Endothelial cell of umbilical vein (primary cell): ENCODE results near the gene NOSIP. TPM values are rescaled to one million over a fixed set of nuclear protein-coding genes. Genes with fewer than 3 reads are reported as not detected.

Source experiments
- BruUV-seq: library from RNA; stranded (reverse); fragments of 400-500 nt; replicated peaks from 2 replicates; lab custom pipeline; 2021; lab: Mats Ljungman, UMichigan
- CTCF ChIA-PET: fragments of 300-600, 350-600 bp; sonication (Branson Sonifier 250); formaldehyde crosslinking; loops from one replicate; lab custom pipeline; 2021; ENCODE audit warnings: antibody characterized with exemption, inconsistent platforms; lab: Charles Lee
- POLR2A ChIA-PET: fragments of 300-600, 350-600 bp; sonication (Branson Sonifier 250); formaldehyde crosslinking; loops from one replicate; lab custom pipeline; 2021; ENCODE audit warnings: antibody characterized with exemption, inconsistent platforms; lab: Charles Lee
- DNase-seq: peaks from one replicate; pipeline ENCODE4 v3.0.0-alpha.2; 2011; ENCODE audit warnings: low read depth, low spot score
- FAIRE-seq: peaks from 2 replicates; lab custom pipeline; 2011; peaks lifted over from hg19 to GRCh38; lab: Jason Lieb, UNC
- H2AFZ ChIP-seq: 2 replicates; pipeline ENCODE4 v1.6.0; 2012; ENCODE audit warnings: low read depth, low read length, control low read depth, inconsistent platforms
- H3K27ac ChIP-seq: 2 replicates; pipeline ENCODE4 v1.5.1; 2011; ENCODE audit warnings: low read depth, mild to moderate bottlenecking, control low read depth, low read length, moderate library complexity; ENCODE audit not compliant: insufficient read depth
- H3K27me3 ChIP-seq, 2 experiments: 2 replicates each; pipeline versions ENCODE4 v1.6.0 to v1.6.1; 2011; ENCODE audit warnings: low read length in 2 of 2, mixed read lengths in 1 of 2; ENCODE audit not compliant: control insufficient read depth in 2 of 2, insufficient read depth in 2 of 2
- H3K36me3 ChIP-seq, 2 experiments: 2 replicates in 1 of 2; 3 replicates in 1 of 2; pipeline ENCODE4 v1.5.1; 2011; ENCODE audit warnings: low read length in 2 of 2, mild to moderate bottlenecking in 1 of 2, moderate library complexity in 1 of 2; ENCODE audit not compliant: control insufficient read depth in 2 of 2, insufficient read depth in 2 of 2; ENCODE audit errors: extremely low read depth in 1 of 2
- H3K4me1 ChIP-seq: 3 replicates; pipeline ENCODE4 v1.5.1; 2011; ENCODE audit warnings: mild to moderate bottlenecking, low read length; ENCODE audit not compliant: control insufficient read depth, insufficient read depth; ENCODE audit errors: extremely low read depth
- H3K4me2 ChIP-seq: 2 replicates; pipeline ENCODE4 v1.6.1; 2011; ENCODE audit warnings: low read length, control low read depth, mixed read lengths; ENCODE audit not compliant: insufficient read depth
- H3K4me3 ChIP-seq, 3 experiments: fragments of 200-600 bp in 1 of 3; sonication (generic), shearing (Covaris generic) in 1 of 3; replicated peaks in 1 of 3; 2 replicates each; pipeline ENCODE4 v1.5.1; 2011 to 2016; ENCODE audit warnings: control low read depth in 3 of 3, low read length in 3 of 3, mild to moderate bottlenecking in 2 of 3, inconsistent platforms in 1 of 3, low read depth in 1 of 3, moderate library complexity in 1 of 3; ENCODE audit not compliant: insufficient read depth in 1 of 3
- H3K79me2 ChIP-seq: 2 replicates; pipeline ENCODE4 v1.6.0; 2012; ENCODE audit warnings: low read length, inconsistent platforms; ENCODE audit not compliant: control insufficient read depth, insufficient read depth
- H3K9ac ChIP-seq: replicated peaks from 2 replicates; pipeline ENCODE3; 2011; ENCODE audit warnings: low read length, control low read depth; ENCODE audit not compliant: insufficient read depth; ENCODE audit errors: extremely low read depth
- H3K9me1 ChIP-seq: replicated peaks from 3 replicates; pipeline ENCODE4 v1.6.0; 2011; ENCODE audit warnings: mild to moderate bottlenecking, low read length; ENCODE audit not compliant: control insufficient read depth, insufficient read depth; ENCODE audit errors: extremely low read depth
- H3K9me3 ChIP-seq: replicated peaks from 2 replicates; pipeline ENCODE4 v1.5.1; 2012; ENCODE audit warnings: low read length, inconsistent platforms; ENCODE audit not compliant: control insufficient read depth, insufficient read depth
- H4K20me1 ChIP-seq: replicated peaks from 2 replicates; pipeline ENCODE3; 2011; ENCODE audit warnings: mild to moderate bottlenecking, low read length; ENCODE audit not compliant: control insufficient read depth, insufficient read depth; ENCODE audit errors: extremely low read depth
- EZH2 ChIP-seq: IDR thresholded peaks from 2 replicates; pipeline ENCODE4 v1.6.1; 2012; ENCODE audit warnings: borderline replicate concordance, low read depth, mild to moderate bottlenecking, moderate library complexity, low read length, inconsistent platforms; ENCODE audit not compliant: severe bottlenecking
- FOS ChIP-seq: IDR thresholded peaks from 2 replicates; pipeline ENCODE4 v1.6.1; 2011; ENCODE audit warnings: mild to moderate bottlenecking, low read length, moderate library complexity, borderline replicate concordance; ENCODE audit not compliant: insufficient read depth
- GATA2 ChIP-seq: IDR thresholded peaks from 2 replicates; pipeline ENCODE4 v1.7.0; 2011; ENCODE audit warnings: low read depth, mild to moderate bottlenecking, moderate library complexity, mixed read lengths, low read length; ENCODE audit not compliant: insufficient read length, insufficient read depth
- JUN ChIP-seq: IDR thresholded peaks from 2 replicates; pipeline ENCODE4 v1.6.1; 2011; ENCODE audit warnings: borderline replicate concordance, low read depth; ENCODE audit not compliant: insufficient read length, insufficient read depth
- MYC ChIP-seq: IDR thresholded peaks from one replicate; pipeline ENCODE4 v1.6.1; 2011; ENCODE audit warnings: mild to moderate bottlenecking, low read depth, low read length
- POLR2A ChIP-seq: IDR thresholded peaks from 2 replicates; pipeline ENCODE4 v1.6.1; 2012; ENCODE audit warnings: low read depth, mild to moderate bottlenecking, control low read depth, low read length
- POLR2AphosphoS5 ChIP-seq: IDR thresholded peaks from 2 replicates; pipeline ENCODE4 v1.6.1; 2012; ENCODE audit warnings: low read depth, mild to moderate bottlenecking, control low read depth, low read length, moderate library complexity; ENCODE audit not compliant: insufficient read depth
- dilution Hi-C: fragments of 300-500 bp; cut with MboI; formaldehyde crosslinking; loops from one replicate; pipeline ENCODE4 v1.15.0; 2019; ENCODE audit warnings: low sequenced_read_pairs; ENCODE audit not compliant: extremely low pct_ligation_motif_present
- intact Hi-C: fragments of 100-400 bp; cut with micrococcal nuclease; formaldehyde crosslinking; loops from one replicate; pipeline ENCODE4 v1.10.0; 2022
- polyA plus RNA-seq, 4 experiments: library from polyadenylated mRNA; depleted of rRNA in 3 of 4; stranded (reverse) in 3 of 4; unstranded in 1 of 4; fragments of >200 nt; gene quantifications; 2 replicates each; pipeline versions ENCODE4 v1.2.1 to v1.2.3, GENCODE V29; 2011 to 2012; ENCODE audit warnings: missing spikeins in 1 of 4
- total RNA-seq: library from RNA; stranded (reverse); gene quantifications from 2 replicates; pipeline ENCODE4 v1.2.3, GENCODE V29; 2021
- TF ChIP-seq, protein P1 (sequence below), 2 donors: IDR thresholded peaks; 1 replicate in 1 of 2; 2 replicates in 1 of 2; pipeline ENCODE4 v1.5.1; 2011; ENCODE audit warnings: low read length in 2 of 2, mild to moderate bottlenecking in 2 of 2, moderate library complexity in 2 of 2, control low read depth in 1 of 2, inconsistent platforms in 1 of 2, low read depth in 1 of 2; ENCODE audit not compliant: insufficient read depth in 1 of 2; ENCODE audit errors: extremely low read depth in 1 of 2

Gene NOSIP
- total and polyA plus RNA-seq, 2 donors (not counting 3 experiments of a cell fraction or from before 2014, with no cell fraction given): 77.5 to 128 TPM

GRCh38 chr19:49615861-49616260 lies 35.5 kb upstream of the NOSIP start:
- FAIRE-seq: no peak

GRCh38 chr19:49614096-49614833 lies 33.9 kb upstream of the NOSIP start:
- H3K4me2 ChIP-seq: peak overlapping the region; percentile 3
- no peak overlapping the region for H3K4me3 ChIP-seq
- no TSS peak for BruUV-seq

More at GRCh38 chr19:49615861-49616260, 35.5 kb upstream of the NOSIP start:
- intact Hi-C loops (loop anchor here (2.0 kb wide), 1 partner anchor 61 kb away; the partner anchor contains the start of gene PRMT1), dilution Hi-C loops (no loop called here)
- Histone ChIP-seq H4K20me1 (no peaks in the 10 kb centered on the region), H3K36me3 (peaks cover 2 to 25% of the 10 kb centered on the region in 2 experiments), H3K79me2 (peaks cover 24% of the 10 kb centered on the region), H3K9ac (no peak overlapping the region), H3K9me3 (no peaks in the 10 kb centered on the region), H3K27ac (no peak overlapping the region), H3K4me2 (no peak overlapping the region), H3K4me3 (no peak overlapping the region), H3K4me1 (peaks cover 23% of the 10 kb centered on the region), H3K9me1 (no peaks in the 10 kb centered on the region), H3K27me3 (no peaks in the 10 kb centered on the region), H2AFZ (no peak overlapping the region)
- ChIA-PET CTCF (no interaction called here), POLR2A (no interaction called here)
- no TSS peak for BruUV-seq
- no peak for DNase-seq
- TF ChIP-seq MYC: no peak
- no peak for TF ChIP-seq JUN
- TF ChIP-seq FOS: no peak
- TF ChIP-seq GATA2: no peak
- no peak for TF ChIP-seq EZH2

More at GRCh38 chr19:49614096-49614833, 33.9 kb upstream of the NOSIP start:
- DNase-seq: peak; percentile 94
- Histone ChIP-seq H3K9me1 (no peaks in the 10 kb centered on the region), H3K9ac (peak overlapping the region; percentile 3), H3K27ac (peak overlapping the region; percentile 71), H3K4me1 (peaks cover 23% of the 10 kb centered on the region), H3K79me2 (peaks cover 31% of the 10 kb centered on the region), H3K27me3 (no peaks in the 10 kb centered on the region), H3K9me3 (no peaks in the 10 kb centered on the region), H2AFZ (no peak overlapping the region), H3K36me3 (peaks cover 0 to 21% of the 10 kb centered on the region in 2 experiments), H4K20me1 (no peaks in the 10 kb centered on the region)
- ChIA-PET CTCF (interaction anchor here (0.9 to 1.3 kb wide), 2 partner anchors 26 to 34 kb away, joined by 3 to 4 read pairs; partner anchors contain the start of genes NOSIP and RRAS), POLR2A (no interaction called here)
- dilution Hi-C loops: no loop called here
- peak; percentile 76 for TF ChIP-seq POLR2AphosphoS5
- TF ChIP-seq, protein P1, sequence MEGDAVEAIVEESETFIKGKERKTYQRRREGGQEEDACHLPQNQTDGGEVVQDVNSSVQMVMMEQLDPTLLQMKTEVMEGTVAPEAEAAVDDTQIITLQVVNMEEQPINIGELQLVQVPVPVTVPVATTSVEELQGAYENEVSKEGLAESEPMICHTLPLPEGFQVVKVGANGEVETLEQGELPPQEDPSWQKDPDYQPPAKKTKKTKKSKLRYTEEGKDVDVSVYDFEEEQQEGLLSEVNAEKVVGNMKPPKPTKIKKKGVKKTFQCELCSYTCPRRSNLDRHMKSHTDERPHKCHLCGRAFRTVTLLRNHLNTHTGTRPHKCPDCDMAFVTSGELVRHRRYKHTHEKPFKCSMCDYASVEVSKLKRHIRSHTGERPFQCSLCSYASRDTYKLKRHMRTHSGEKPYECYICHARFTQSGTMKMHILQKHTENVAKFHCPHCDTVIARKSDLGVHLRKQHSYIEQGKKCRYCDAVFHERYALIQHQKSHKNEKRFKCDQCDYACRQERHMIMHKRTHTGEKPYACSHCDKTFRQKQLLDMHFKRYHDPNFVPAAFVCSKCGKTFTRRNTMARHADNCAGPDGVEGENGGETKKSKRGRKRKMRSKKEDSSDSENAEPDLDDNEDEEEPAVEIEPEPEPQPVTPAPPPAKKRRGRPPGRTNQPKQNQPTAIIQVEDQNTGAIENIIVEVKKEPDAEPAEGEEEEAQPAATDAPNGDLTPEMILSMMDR (IDR thresholded peaks at IDR 0.05; ENCODE audit: extremely low read depth in 1 of 2, insufficient read depth in 1 of 2, low read depth in 1 of 2, low read length in 2 of 2): peak in 1 of 2 donors; percentile 13
- peak; percentile 95 for TF ChIP-seq FOS
- TF ChIP-seq JUN: peak; percentile 81
- no peak for TF ChIP-seq POLR2A
- FAIRE-seq: peak; percentile 99
- intact Hi-C loops: loop anchor here (1.0 to 2.0 kb wide), 2 partner anchors 21 to 63 kb away; partner anchors contain the start of gene PRMT1
